GM20000 (cell line): ENCODE data around the gene CYP4F3.

Source experiments
- DNase-seq: peaks from one replicate; pipeline ENCODE4 v3.0.0; 2012; ENCODE audit warnings: low spot score
- TF ChIP-seq, protein P1 (sequence below): IDR thresholded peaks from 2 replicates; pipeline ENCODE4 v1.5.1; 2012; ENCODE audit warnings: mild to moderate bottlenecking, control low read depth; ENCODE audit errors: extremely low read depth, missing control alignments

CYP4F3 gene

DNA sequence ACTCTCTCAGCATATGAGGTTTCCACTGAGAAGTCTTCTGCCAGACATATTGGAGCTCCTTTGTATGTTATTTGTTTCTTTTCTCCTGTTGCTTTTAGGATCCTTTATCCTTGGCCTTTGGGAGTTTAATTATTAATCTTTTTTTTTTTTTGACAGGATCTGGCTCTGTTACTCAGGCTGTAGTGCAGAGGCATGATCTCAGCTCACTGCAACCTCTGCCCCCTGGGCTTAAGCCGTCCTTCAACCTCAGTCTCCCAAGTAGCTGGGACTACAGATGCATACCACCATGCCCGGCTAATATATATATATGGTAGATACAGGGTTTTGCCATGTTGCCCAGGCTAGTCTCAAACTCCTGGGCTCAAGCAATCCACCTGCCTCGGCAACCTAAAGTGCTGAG, 6.6 kb upstream of the CYP4F3 start:
- TF ChIP-seq, protein P1, sequence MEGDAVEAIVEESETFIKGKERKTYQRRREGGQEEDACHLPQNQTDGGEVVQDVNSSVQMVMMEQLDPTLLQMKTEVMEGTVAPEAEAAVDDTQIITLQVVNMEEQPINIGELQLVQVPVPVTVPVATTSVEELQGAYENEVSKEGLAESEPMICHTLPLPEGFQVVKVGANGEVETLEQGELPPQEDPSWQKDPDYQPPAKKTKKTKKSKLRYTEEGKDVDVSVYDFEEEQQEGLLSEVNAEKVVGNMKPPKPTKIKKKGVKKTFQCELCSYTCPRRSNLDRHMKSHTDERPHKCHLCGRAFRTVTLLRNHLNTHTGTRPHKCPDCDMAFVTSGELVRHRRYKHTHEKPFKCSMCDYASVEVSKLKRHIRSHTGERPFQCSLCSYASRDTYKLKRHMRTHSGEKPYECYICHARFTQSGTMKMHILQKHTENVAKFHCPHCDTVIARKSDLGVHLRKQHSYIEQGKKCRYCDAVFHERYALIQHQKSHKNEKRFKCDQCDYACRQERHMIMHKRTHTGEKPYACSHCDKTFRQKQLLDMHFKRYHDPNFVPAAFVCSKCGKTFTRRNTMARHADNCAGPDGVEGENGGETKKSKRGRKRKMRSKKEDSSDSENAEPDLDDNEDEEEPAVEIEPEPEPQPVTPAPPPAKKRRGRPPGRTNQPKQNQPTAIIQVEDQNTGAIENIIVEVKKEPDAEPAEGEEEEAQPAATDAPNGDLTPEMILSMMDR = no peak
- DNase-seq = no peak

DNA sequence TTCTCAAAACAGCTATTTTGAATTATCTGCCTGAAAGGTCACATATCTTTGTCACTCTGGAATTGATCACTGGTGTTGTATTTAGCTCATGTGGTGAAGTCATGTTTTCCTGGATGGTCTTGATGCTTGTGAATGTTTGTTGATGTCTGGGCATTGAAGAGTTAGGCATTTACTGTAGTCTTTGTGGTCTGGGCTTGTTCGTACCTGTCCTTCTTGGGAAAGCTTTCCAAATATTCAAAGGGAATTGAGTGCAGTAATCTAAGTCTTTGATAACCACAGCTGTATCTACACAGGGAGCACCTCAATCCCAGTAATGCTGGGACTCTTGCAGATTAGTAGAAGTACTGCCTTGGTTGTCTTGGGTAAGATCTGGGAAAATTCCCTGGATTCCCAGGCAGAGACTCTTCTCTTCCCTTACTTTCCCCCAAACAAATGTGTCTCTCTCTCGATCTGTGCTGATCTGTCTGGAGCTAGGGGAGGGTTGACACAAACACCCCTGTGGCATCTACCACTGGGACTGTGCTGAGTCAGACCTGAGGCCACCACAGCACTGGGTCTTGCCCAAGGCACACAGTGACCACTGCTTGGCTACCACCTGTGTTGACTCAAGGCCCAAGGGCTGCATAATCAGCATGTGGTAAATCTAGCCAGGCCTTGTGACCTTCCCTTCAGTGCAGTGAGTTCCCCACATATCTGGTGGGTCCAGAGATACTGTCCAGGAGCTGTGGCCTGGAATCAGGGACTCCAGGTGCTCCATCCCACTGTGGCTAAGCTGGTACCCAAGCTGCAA, 5.5 kb upstream of the CYP4F3 start:
- TF ChIP-seq, protein P1 = no peak
- no peak for DNase-seq

DNA sequence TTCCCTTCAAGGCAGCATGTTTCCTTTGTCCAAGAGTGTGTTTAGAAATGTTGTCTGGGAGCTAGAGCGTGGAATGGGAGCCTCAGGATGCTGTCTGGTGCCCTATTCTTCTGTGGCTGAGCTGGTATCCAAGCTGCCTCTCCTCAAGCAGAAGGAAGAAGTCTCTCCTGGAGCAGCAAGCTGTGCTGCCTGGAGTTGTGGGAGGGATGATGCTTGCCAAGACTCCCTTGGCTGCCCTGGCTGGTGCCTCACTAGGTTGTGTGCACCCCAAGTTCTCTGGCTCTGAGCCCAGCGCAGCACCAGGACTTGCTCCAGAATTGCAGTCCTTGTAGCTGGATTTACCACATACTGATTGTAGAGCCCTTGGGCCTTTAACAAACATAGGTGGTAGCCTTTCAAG, 4.7 kb upstream of the CYP4F3 start:
- DNase-seq = no peak
- TF ChIP-seq, protein P1 = no peak

DNA sequence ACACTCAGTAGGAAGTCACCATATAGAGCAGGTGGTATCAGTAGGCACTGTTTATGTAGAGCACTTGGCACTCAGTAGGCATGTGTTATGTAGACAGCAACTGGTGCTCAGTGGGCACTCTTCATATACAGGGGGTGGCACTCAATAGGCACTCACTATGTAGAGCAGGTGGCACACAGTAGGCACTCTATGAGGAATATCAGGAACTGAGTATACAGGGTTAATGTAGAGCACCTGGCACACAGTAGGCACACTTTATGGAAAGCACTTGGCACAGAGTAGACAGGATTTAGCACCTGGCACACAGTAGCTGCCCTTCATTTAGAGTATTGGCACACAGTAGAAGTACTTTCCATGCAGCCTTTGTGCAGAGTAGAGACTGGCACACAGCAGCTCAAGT, 1.1 kb upstream of the CYP4F3 start:
- DNase-seq = no peak
- TF ChIP-seq, protein P1 = no peak

DNA sequence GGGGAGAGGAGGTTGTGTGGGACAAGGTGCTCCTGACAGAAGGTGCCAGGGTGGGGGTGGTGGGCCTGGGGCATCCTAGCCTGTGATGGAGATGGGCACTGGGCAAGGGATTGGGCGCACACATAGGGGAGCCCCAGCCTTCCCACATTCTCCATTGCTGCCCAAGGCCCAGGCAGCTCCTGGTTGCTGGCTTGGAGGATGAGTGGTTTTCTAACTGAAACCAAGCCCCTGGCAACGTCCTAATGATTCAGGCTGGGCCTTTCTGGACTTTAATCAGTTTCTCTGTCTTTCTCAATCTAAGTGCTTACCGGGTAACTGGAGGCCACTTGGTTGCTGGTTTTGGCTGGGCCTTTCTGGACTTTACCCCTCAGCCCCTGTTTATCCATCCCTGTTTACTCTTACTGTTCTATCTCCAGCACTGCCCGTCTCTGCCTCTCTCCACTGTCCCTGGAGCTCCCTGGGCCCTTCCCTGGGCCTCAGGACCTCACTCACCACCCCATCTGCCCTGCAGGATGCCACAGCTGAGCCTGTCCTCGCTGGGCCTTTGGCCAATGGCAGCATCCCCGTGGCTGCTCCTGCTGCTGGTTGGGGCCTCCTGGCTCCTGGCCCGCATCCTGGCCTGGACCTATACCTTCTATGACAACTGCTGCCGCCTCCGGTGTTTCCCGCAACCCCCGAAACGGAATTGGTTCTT, 354 bp downstream of the CYP4F3 start:
- no peak for DNase-seq
- TF ChIP-seq, protein P1 = no peak

DNA sequence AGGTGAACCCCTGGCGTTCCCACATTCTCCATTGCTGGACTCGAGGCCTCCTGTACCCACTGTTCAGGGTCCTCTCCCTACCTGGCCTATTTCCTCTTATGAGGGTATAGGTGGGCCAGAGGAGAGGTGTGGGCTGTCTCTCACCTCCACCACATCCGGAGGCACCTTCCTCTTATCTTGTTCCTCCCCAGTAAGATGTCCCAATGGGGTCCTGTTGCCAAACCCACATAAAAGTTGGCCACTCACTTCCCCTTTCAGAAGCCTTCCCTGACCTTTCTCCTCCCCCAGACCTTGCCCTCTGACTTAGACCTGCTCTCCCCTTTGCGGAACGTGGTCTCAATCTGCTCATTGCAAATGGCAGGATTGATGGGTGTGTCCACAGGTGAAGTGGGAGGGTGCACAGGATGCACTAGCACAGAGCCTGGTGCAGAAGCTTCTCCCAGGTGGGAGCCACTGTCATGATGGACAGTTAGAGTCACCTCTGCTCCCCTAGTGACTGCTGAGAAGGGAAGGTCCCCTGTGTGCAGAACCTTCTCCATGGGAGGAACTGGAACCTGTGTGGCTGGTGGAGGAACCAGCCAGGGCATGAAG, 1.3 kb downstream of the CYP4F3 start:
- DNase-seq = no peak
- TF ChIP-seq, protein P1 = no peak

DNA sequence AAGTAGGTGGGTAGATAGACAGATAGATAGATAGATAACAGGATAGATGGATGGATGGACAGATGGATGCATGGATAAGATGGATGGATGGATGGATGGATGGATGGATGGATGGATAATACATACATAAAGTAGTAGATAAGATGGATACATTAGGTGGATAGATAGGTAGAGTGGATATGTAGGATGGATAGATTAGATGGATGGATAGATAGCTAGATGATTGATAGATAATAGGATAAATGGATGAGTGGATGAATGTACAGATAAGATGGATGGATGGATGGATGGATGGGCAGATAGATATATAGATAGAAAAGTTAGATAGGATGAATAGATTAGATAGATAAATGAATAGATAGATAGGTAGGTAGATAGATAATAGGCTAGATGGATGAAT, 2.1 kb downstream of the CYP4F3 start:
- TF ChIP-seq, protein P1 = no peak
- DNase-seq = no peak
